ENCODE measurements around the gene ITSN2.
"Not testable (repeated sequence)": the region's sequence is repeated elsewhere in the genome, so short reads cannot be mapped to it uniquely, and the experiment has no call there.

Gene ITSN2

DNA sequence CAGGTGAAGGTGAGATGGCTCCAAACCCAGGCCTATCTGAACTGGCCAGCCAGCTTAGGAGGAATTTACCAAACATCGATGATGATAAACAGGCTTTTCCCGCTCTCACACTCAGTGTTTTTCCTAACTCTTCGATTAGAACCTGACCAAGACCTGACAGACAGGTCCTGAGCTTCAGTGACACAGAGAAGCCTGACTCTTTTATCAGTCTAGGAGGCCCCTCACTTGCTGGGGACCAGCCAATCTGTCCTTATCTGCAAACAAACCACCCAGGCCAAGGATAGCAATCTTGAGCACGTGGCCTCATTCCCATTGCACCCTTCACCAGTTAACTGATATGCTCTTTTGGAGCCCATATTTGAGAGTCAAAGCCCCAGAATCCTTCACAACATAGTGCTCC lies 1.9 kb upstream of the ITSN2 start:
- no peak for DNase-seq

DNA sequence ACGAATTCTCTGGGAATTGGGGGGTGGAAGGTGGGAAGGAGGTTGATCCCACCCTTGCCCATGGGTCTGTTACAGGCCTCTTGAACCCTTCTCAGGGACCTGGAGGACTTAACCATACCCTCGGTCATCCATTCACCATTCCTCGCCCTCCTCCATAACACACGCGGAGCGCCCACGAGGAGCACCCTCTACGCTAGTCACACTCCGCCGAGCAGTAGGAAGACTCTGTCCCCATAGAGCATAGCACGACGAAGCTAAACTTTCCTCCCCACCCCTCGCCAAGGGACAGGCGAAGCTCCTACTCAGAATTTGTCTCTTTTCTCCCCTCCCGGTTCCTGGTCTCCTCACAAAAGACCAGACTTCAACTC lies 611 bp upstream of the ITSN2 start:
- DNase-seq: no peak

DNA sequence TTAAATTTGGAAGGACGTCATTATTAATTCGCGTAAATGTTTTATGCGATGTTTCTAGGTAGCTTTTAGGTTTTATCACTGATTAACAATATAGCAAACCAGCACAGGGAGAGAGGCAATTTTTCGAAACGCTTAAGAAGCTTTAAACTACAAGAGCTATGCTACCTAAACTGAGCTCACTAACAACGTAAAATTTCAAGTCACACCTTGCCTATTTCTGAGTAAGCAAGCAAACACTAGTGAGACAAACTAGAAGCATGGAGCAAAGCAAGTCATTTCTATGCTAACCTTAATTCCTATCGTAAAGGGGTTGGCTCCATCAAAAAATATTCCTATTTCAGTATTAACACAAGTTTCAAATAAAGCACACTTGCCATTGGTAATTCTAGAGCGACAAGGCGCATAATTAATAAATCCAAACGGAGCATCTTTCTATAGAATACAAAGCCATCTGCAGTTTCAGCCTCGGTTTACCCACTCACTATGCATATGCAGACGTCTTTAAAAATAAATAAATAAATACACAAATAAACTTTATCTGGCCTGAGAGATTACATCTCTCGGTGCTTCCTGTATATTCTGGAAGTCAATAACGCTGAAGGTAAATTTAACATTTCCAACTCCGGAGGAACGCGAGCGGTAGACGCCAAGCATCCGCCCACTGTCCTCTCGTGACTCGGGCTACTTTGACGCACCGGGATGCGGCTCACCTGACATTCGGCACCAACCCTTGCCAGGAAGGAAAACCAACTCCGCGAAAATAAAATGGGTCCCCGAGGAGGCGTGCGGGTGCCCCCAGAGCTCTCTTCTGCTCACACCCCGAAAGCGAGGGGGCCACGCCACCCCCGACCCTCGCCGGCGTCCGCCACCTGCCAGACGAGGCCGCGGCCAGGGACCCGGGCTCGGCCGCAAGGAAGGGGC lies 947 bp downstream of the ITSN2 start:
- DNase-seq: no peak

DNA sequence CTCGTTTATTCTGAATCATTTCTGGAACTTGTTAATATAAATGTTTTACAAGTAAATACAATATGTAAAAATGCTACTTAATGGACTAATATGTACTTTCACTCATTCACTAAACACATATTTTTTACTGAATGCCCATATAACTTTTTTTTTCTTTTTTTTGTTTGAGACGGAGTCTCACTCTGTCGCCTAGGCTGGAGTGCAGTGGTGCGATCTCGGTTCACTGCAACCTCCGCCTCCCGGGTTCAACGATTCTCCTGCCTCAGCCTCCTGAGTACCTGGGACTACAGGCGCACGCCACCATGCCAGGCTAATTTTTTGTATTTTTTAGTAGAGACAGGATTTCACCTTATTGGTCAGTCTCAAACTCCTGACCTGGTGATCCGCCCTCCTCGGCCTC lies 2.6 kb downstream of the ITSN2 start:
- DNase-seq: not testable (repeated sequence)

GRCh38 chr2:24357115-24357514 lies 3.2 kb downstream of the ITSN2 start:
- not testable (repeated sequence) for DNase-seq

- DNase-seq: no peak
These were observed 5.4 kb downstream of the ITSN2 start for GRCh38 chr2:24354957-24355356.

DNA sequence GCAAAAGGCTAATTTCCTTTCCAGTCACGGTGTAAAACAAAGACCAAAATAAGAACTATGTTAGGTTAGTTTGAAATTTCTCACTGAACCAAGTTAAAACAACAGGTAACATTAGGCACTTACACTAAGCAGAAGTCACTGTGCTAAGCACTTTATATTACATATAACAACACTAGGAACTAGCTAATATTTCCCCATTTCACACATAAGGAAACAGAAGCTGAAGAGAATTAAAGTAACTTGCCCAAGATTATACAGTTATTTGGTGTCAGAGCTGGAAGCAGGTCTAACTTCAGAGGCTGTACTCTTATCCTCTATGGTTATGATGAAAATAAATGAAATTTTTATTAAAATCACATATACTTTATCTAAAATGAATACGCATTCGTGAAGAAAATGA lies 5.9 kb downstream of the ITSN2 start:
- DNase-seq: no peak

- DNase-seq: no peak
These were observed 6.4 kb downstream of the ITSN2 start for GRCh38 chr2:24353973-24354372.

GRCh38 chr2:24353364-24353763 lies 7.0 kb downstream of the ITSN2 start:
- no peak for DNase-seq

GRCh38 chr2:24352664-24353063 lies 7.7 kb downstream of the ITSN2 start:
- DNase-seq: no peak

- DNase-seq: no peak
These were observed 8.4 kb downstream of the ITSN2 start for GRCh38 chr2:24351981-24352380.

GRCh38 chr2:24351627-24351938 lies 8.8 kb downstream of the ITSN2 start:
- no peak for DNase-seq

GRCh38 chr2:24350826-24351626 lies 9.3 kb downstream of the ITSN2 start:
- DNase-seq: no peak

DNA sequence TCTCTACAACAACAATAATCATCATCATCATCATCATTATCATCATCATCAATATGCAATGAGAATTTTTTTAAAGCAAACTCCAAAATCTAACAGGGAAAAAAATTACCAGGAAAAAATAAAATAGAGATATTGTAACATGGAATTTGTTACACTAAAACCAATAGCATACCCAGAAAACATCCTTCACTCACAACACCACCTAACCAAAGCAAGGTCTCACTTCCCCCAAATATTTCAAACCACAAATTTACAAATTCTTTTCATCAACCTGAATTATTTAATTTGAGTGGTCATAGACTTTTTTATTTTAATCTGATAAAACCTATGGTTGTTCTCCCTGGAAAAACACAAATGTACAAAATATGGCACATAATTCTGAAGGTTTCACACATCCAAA lies 11.2 kb downstream of the ITSN2 start:
- no peak for DNase-seq

GRCh38 chr2:24345937-24346336 lies 14.4 kb downstream of the ITSN2 start:
- DNase-seq: no peak

DNA sequence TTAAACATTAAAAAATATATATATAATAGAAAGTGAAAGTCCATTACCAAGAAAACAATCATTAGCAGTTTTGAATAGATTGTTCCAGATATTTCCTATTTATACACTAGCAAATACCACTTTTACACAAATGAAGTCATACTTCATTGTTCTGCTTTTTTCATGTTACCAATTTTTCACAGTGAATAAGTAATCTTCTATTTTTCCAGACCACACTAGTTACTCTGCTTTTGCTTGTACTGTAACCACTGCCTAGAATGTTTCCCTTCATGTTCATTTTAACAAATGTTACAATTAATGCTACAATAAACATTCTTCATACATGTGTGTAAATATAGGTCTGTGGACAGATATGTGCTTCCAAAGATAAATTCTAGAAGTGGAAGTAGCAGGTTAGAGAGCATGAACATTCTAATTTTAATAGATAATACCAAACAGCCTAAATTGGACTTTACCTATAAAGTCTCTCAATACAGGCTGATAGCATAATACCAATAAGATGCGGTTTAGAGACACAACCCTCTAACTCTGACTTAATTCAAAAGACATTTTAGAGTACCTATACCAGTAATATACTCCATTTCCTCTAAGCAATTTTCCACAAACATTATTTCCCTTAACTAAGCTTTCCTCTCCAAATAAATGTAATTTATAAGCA lies 17.0 kb downstream of the ITSN2 start:
- no peak for DNase-seq

GRCh38 chr2:24342110-24342910 lies 18.0 kb downstream of the ITSN2 start:
- DNase-seq: no peak

DNA sequence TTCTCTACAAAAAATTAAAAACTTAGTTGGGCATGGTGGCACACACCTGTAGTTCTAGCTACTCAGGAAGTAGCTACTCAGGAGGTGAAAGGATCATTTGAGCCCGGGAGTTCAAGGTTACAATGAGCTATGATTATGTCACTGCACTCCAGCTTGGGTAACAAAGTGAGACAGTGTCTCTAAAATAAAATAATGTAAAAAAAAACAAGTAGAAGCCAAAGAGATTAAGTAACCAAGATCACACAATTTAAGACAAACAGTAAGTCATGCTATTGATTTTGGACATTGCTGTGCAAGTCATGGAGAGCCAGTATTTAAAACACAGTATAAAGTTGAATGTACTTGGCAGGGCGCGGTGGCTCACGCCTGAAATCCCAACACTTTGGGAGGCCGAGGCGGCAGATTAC lies 20.5 kb downstream of the ITSN2 start:
- DNase-seq: no peak

DNA sequence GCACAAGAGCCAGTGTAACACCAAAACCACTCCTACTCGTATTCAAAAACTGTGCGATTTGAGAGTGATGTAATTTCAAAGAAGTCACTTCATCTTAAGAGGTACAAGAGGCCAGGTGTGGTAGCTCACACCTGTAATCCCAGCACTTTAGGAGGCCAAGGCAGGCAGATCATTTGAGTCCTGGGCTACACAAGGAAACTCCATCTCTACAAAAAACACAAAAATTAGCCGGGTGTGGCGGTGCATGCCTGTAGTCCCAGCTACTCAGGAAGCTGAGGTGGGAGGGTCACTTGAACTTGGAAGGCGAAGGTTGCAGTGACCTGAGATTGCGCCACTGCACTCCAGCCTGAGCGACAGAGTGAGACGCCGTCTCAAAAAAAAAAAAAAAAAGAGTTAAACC lies 21.2 kb downstream of the ITSN2 start:
- not testable (repeated sequence) for DNase-seq

- DNase-seq: no peak
These were observed 22.4 kb downstream of the ITSN2 start for GRCh38 chr2:24337890-24338289.

GRCh38 chr2:24336811-24337210 lies 23.5 kb downstream of the ITSN2 start:
- DNase-seq: no peak

DNA sequence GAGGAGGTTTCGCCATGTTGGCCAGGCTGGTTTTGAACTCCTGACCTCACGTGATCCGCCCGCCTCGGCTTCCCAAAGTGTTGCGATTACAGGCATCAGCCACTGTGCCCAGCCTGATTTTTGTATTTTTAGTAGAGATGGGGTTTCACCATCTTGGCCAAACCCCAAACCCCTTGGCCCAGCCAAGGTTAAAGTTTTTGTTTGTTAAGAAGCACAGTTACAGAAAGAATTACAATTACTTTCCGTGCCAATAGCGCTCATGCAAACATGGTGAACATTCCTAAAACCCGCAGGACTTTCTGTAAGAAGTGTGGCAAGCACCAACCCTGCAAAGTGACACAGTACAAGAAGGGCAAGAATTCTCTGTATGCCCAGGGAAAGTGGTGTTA lies 26.1 kb downstream of the ITSN2 start:
- DNase-seq: no peak

Measured in NCI-H446 treated with DMSO at 0.1 percent for 48 hours (cell line).